H1 (cell line): ENCODE data around the gene MAGI2.

ENCODE experiments used
- BCL11A ChIP-seq, 2 experiments: IDR thresholded peaks; one replicate each; pipeline ENCODE4 v1.6.1; 2011; ENCODE audit warnings: low read depth in 2 of 2, low read length in 2 of 2, mild to moderate bottlenecking in 2 of 2
- JUND ChIP-seq: IDR thresholded peaks from 2 replicates; pipeline ENCODE4 v1.6.1; 2011; ENCODE audit warnings: mild to moderate bottlenecking, improper control_type of control experiment, low read length
- POLR2A ChIP-seq, 2 experiments: IDR thresholded peaks; 1 replicate in 1 of 2; 2 replicates in 1 of 2; pipeline ENCODE4 v1.6.1; 2011; ENCODE audit warnings: low read depth in 2 of 2, low read length in 2 of 2, mild to moderate bottlenecking in 2 of 2; ENCODE audit errors: control extremely low read depth in 1 of 2
- POLR2AphosphoS5 ChIP-seq: IDR thresholded peaks from 2 replicates; pipeline ENCODE4 v1.6.1; 2011; ENCODE audit warnings: low read depth, low read length
- RXRA ChIP-seq: IDR thresholded peaks from 2 replicates; pipeline ENCODE4 v1.6.1; 2011; ENCODE audit warnings: low read depth, mild to moderate bottlenecking, low read length, moderate library complexity; ENCODE audit not compliant: insufficient read depth
- SIN3A ChIP-seq, 2 experiments: IDR thresholded peaks in 1 of 2; conservative IDR thresholded peaks in 1 of 2; 2 replicates each; pipeline ENCODE4 v1.6.1; 2011 to 2012; ENCODE audit warnings: low read length in 2 of 2, improper control_type of control experiment in 1 of 2, low read depth in 1 of 2, mild to moderate bottlenecking in 1 of 2
- SP1 ChIP-seq: IDR thresholded peaks from 2 replicates; pipeline ENCODE4 v1.6.1; 2011; ENCODE audit warnings: low read depth, low read length
- SRF ChIP-seq: IDR thresholded peaks from 2 replicates; pipeline ENCODE4 v1.6.1; 2011; ENCODE audit warnings: mild to moderate bottlenecking, low read depth, low read length, moderate library complexity
- YY1 ChIP-seq: IDR thresholded peaks from 2 replicates; pipeline ENCODE4 v1.6.1; 2011; ENCODE audit warnings: low read depth, mild to moderate bottlenecking, low read length
- TF ChIP-seq, protein P1 (sequence below), 3 experiments: IDR thresholded peaks; 1 replicate in 2 of 3; 2 replicates in 1 of 3; pipeline versions ENCODE4 v1.5.1 to v1.6.1; 2011; ENCODE audit warnings: low read length in 3 of 3, mild to moderate bottlenecking in 3 of 3, inconsistent platforms in 2 of 3, low read depth in 1 of 3, moderate library complexity in 1 of 3; ENCODE audit not compliant: insufficient read depth in 1 of 3; ENCODE audit errors: control extremely low read depth in 1 of 3

DNA sequence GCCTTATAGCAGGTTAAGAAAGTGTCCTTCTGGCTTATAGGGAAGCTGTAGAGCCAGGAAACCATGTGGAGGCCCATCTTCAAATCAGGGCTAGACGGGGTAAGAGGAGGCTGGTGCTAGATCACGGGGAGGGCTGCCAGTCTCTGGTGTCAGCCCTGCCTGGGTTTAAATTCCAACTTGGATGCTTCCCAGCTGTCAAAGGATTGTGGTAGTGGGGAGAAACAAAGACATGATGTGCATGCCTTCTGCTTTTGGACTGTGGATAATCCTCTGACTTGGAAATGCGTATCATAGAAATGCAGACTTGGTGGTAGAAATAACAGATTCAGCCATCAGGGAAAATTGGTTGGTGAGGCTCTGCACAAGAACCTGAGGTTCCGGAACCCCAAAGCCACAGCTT lies 1329.3 kb downstream of the MAGI2 start:
- TF ChIP-seq, protein P1, sequence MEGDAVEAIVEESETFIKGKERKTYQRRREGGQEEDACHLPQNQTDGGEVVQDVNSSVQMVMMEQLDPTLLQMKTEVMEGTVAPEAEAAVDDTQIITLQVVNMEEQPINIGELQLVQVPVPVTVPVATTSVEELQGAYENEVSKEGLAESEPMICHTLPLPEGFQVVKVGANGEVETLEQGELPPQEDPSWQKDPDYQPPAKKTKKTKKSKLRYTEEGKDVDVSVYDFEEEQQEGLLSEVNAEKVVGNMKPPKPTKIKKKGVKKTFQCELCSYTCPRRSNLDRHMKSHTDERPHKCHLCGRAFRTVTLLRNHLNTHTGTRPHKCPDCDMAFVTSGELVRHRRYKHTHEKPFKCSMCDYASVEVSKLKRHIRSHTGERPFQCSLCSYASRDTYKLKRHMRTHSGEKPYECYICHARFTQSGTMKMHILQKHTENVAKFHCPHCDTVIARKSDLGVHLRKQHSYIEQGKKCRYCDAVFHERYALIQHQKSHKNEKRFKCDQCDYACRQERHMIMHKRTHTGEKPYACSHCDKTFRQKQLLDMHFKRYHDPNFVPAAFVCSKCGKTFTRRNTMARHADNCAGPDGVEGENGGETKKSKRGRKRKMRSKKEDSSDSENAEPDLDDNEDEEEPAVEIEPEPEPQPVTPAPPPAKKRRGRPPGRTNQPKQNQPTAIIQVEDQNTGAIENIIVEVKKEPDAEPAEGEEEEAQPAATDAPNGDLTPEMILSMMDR (IDR thresholded peaks at IDR 0.05; ENCODE audit: control extremely low read depth in 1 of 3, insufficient read depth in 1 of 3, low read depth in 1 of 3, low read length in 3 of 3), result no peak
- no peak for TF ChIP-seq YY1
- no peak for TF ChIP-seq POLR2AphosphoS5
- no peak for TF ChIP-seq SP1
- TF ChIP-seq RXRA, result no peak
- TF ChIP-seq JUND, result no peak
- no peak for TF ChIP-seq SRF
- TF ChIP-seq SIN3A (conservative IDR thresholded peaks at IDR 0.05 in 1 of 2, IDR thresholded peaks at IDR 0.05 in 1 of 2; ENCODE audit: low read depth in 1 of 2, low read length in 2 of 2), result no peak
- TF ChIP-seq POLR2A (IDR thresholded peaks at IDR 0.05; ENCODE audit: control extremely low read depth in 1 of 2, low read depth in 2 of 2, low read length in 2 of 2), result no peak
- TF ChIP-seq BCL11A (IDR thresholded peaks at IDR 0.05; ENCODE audit: low read depth in 2 of 2, low read length in 2 of 2), result no peak
